HG03064 (cell line): ENCODE data around the gene BABAM2.
"Not testable (repeated sequence)": the region's sequence is repeated elsewhere in the genome, so short reads cannot be mapped to it uniquely, and the experiment has no call there.

Source experiments
- ATAC-seq: cut with Tn5 transposase; IDR thresholded peaks from one replicate; pipeline ENCODE4 v1.9.1; 2021; ENCODE audit warnings: low read depth; ENCODE audit not compliant: unreplicated experiment

Gene BABAM2

DNA sequence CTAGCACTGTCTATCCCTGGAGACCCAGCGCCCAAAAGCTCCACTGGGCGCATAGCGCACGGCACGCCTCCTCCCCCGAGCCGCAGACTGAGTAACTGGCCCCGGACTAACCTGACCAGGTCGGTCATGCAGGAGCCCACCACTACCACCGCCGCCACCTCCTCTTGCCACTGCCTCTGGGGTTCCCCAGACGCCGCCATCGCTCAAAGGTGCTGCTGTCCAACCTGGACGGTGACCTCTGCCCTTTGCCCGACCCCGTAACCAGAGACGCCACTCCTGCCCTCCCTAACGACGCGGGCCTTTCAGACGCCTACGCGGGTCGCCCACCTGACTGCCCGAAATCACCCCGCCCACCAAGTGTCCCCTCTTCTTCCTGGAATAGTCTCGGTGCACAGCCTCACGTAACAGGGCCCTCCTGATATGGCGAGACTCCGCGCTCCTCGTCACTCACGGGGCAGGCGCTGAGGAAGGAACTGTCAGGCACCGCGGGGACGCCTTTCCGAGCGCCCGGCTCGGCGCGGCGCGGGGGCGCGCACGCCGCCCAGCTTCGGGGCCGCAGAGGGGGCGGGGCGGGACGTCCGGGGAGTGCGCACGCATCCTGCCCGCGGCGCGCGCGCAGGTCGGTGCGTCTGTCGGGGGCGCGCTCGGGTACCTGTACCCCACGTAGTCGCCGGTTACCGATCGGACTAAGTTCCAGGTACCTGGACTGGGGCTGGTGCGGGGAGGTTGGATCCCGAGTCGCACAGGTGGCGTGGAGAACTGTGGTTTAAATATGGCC, at the start of gene BABAM2, which contains the start of gene RBKS:
Gene BABAM2 (plus strand): TSS at position 584 of the 778 bp plus-strand sequence. CDS start 3,828 bp downstream, outside the sequence.
Gene RBKS (minus strand): TSS at position 242 of the 778 bp plus-strand sequence. CDS start 42 bp downstream, at position 200.
- peak; percentile 83 for ATAC-seq

DNA sequence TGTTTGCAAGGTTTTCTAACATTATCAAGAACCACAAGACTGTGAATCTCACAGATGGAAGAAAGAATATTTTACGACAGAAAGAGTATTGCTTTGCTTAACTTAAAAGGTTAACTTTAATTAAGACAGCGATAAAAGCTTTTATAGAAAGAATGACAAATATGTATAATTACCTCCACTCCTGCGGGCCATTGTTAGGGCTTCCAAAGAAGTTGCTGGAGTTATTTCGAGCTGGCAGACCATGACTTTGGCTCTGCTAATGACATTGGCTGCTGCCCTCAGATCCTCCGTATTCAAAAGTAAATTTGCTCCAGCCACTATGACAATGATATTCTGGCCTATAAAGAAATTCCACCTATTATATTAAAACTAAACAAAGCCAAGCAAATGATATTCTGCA, 47.6 kb upstream of the BABAM2 start:
- ATAC-seq, result no peak

- no peak for ATAC-seq
Measured at GRCh38 chr2:27843992-27844391, 46.5 kb upstream of the BABAM2 start.

GRCh38 chr2:27844821-27845255, 45.7 kb upstream of the BABAM2 start:
- ATAC-seq, result no peak

DNA sequence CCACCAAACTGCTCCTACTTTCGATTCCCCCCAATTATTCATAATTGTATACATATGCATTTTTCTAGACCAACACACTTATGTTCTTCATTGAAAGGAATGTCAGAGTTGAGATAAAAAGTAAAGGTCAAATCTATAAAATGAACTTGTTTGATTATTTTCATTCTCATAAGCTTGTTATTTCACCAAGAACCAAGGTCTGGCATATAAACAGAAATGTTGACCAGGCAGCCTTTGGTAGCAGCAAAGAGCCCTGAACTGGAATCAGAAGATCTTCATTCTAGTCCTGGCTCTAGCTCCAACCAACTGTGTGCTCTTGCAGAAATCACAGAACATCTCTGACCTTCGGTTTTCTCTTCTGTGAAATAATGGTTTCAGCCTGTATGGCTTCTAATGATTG, 43.2 kb upstream of the BABAM2 start:
- no peak for ATAC-seq

- ATAC-seq, result no peak
Measured at GRCh38 chr2:27849558-27850205, 40.8 kb upstream of the BABAM2 start.

DNA sequence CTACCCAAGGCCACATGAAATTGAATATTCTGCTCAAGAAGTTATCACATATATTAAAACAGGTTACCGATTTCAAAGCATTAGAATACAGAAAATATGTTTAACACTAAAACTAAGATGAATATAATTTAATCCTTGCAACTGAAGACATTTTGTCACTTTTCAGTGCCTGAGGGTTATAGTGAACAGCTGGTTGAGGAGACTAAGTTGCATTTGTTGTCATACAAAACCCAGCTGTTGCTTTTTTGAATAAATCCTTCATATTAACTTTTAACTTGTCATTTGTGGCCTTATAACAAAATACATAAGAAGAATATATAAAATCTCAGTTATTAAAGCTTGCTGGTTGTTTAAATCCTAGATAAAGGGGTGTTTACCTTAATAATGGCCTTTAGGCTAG, 37.8 kb upstream of the BABAM2 start:
- no peak for ATAC-seq

GRCh38 chr2:27854229-27854862, 36.2 kb upstream of the BABAM2 start:
- ATAC-seq, result no peak

- no peak for ATAC-seq
Measured at GRCh38 chr2:27855476-27855875, 35.1 kb upstream of the BABAM2 start.

- ATAC-seq, result no peak
Measured at GRCh38 chr2:27856386-27856785, 34.1 kb upstream of the BABAM2 start.

- ATAC-seq, result no peak
Measured at GRCh38 chr2:27856956-27857355, 33.6 kb upstream of the BABAM2 start.

GRCh38 chr2:27857417-27858172, 32.9 kb upstream of the BABAM2 start:
- ATAC-seq, result no peak

DNA sequence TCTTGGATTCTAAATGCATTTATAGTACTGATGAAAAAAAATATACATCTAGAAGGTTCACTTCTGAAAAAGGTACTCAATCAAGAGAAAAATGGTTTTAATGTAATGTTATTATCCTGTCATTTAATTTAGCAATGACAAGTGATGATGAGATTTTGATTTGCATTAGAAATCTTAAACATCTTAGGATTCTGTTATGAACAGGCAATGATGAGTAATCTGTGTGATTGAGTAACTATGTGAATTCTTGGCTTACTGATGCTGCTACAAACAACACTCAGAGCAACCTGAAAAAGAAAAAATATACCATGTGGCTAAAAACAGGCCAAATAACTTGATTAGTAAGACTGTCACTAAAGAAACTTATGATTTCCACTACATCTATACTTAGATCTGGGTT, 30.4 kb upstream of the BABAM2 start:
- ATAC-seq, result no peak

- no peak for ATAC-seq
Measured at GRCh38 chr2:27863146-27863545, 27.4 kb upstream of the BABAM2 start.

- not testable (repeated sequence) for ATAC-seq
Measured at GRCh38 chr2:27863955-27864354, 26.6 kb upstream of the BABAM2 start.

GRCh38 chr2:27866237-27866636, 24.3 kb upstream of the BABAM2 start:
- ATAC-seq, result no peak

GRCh38 chr2:27869763-27870162, 20.8 kb upstream of the BABAM2 start:
- ATAC-seq, result no peak

- no peak for ATAC-seq
Measured at GRCh38 chr2:27870724-27871123, 19.8 kb upstream of the BABAM2 start.

GRCh38 chr2:27871802-27872201, 18.7 kb upstream of the BABAM2 start:
- ATAC-seq, result no peak

GRCh38 chr2:27873091-27873490, 17.4 kb upstream of the BABAM2 start:
- no peak for ATAC-seq
